K562 (cell line): ENCODE measurements around the gene KNL1. TPM values are rescaled to one million over a fixed set of nuclear protein-coding genes. Genes with fewer than 3 reads are reported as not detected.
A peak's percentile ranks its signal among the peaks of the same experiment; 100 is the strongest.

Source experiments
- ARID3A ChIP-seq: IDR thresholded peaks from 2 replicates; pipeline ENCODE4 v1.6.1; 2012; ENCODE audit warnings: low read depth, low read length, improper control_type of control experiment, borderline replicate concordance
- ATF1 ChIP-seq, 2 experiments: fragments of 450-650 bp in 1 of 2; IDR thresholded peaks; 2 replicates each; pipeline ENCODE4 v1.6.1; 2016; ENCODE audit warnings: missing compliant biosample characterization in 1 of 2, missing genetic modification characterization in 1 of 2
- BRCA1 ChIP-seq, 2 experiments: fragments of 450-650 bp in 1 of 2; sonication (generic) in 1 of 2; formaldehyde crosslinking in 1 of 2; IDR thresholded peaks; 2 replicates each; pipeline versions ENCODE4 v1.5.0 to v1.6.1; 2017 to 2020; ENCODE audit warnings: mild to moderate bottlenecking in 1 of 2, missing genetic modification reagents in 1 of 2
- BRD4 ChIP-seq: fragments of 200-600 bp; sonication (generic); IDR thresholded peaks from 2 replicates; pipeline ENCODE4 v1.6.1; 2017; ENCODE audit warnings: inconsistent platforms
- BRD9 ChIP-seq: fragments of 450-650 bp; IDR thresholded peaks from 2 replicates; pipeline ENCODE4 v1.6.1; 2018; ENCODE audit warnings: low read depth; ENCODE audit not compliant: partially characterized antibody
- CAMTA2 ChIP-seq: fragments of 250-450 bp; sonication (Bioruptor Pico); conservative IDR thresholded peaks from 2 replicates; pipeline ENCODE4 v1.5.1; 2022
- CREB5 ChIP-seq: fragments of 250-450 bp; sonication (Bioruptor Pico); IDR thresholded peaks from 2 replicates; pipeline ENCODE4 v1.5.0; 2020; ENCODE audit warnings: mild to moderate bottlenecking
- DNMT1 ChIP-seq: fragments of 450-650 bp; IDR thresholded peaks from 2 replicates; pipeline ENCODE4 v1.6.1; 2016; ENCODE audit warnings: antibody characterized with exemption, mild to moderate bottlenecking
- GATA2 ChIP-seq: sonication (generic); formaldehyde crosslinking; IDR thresholded peaks from 2 replicates; pipeline ENCODE4 v1.4.0; 2020; ENCODE audit warnings: mild to moderate bottlenecking, missing genetic modification reagents
- GTF2E2 ChIP-seq: fragments of 200-800 bp; sonication (Bioruptor generic); IDR thresholded peaks from 2 replicates; pipeline ENCODE4 v1.6.1; 2016; ENCODE audit warnings: missing genetic modification characterization, missing compliant biosample characterization
- HDAC8 ChIP-seq: fragments of 450-650 bp; IDR thresholded peaks from 2 replicates; pipeline ENCODE4 v1.6.1; 2016; ENCODE audit warnings: mild to moderate bottlenecking, missing genetic modification characterization, moderate library complexity, missing compliant biosample characterization
- L3MBTL2 ChIP-seq: fragments of 450-650 bp; IDR thresholded peaks from 2 replicates; pipeline ENCODE4 v1.6.1; 2016; ENCODE audit warnings: mild to moderate bottlenecking, moderate library complexity
- MCM3 ChIP-seq: fragments of 450-650 bp; IDR thresholded peaks from 2 replicates; pipeline ENCODE4 v1.6.1; 2016
- MXI1 ChIP-seq: IDR thresholded peaks from 2 replicates; pipeline ENCODE4 v1.6.1; 2011; ENCODE audit warnings: low read depth, mild to moderate bottlenecking, improper control_type of control experiment, low read length
- MYC ChIP-seq, 2 experiments: fragments of 250-450 bp in 1 of 2; sonication (Bioruptor Pico) in 1 of 2; IDR thresholded peaks; 2 replicates each; pipeline versions ENCODE4 v1.5.1 to v1.6.1; 2012 to 2021; ENCODE audit warnings: low read depth in 2 of 2, borderline replicate concordance in 1 of 2, improper control_type of control experiment in 1 of 2, low read length in 1 of 2, mild to moderate bottlenecking in 1 of 2, moderate library complexity in 1 of 2
- NCOA1 ChIP-seq: fragments of 450-650 bp; IDR thresholded peaks from 2 replicates; pipeline ENCODE4 v1.6.1; 2016; ENCODE audit warnings: low read depth
- NR1H2 ChIP-seq: sonication (generic); formaldehyde crosslinking; IDR thresholded peaks from 2 replicates; pipeline ENCODE4 v1.4.0; 2020; ENCODE audit warnings: mild to moderate bottlenecking, missing genetic modification reagents
- SIRT6 ChIP-seq: IDR thresholded peaks from one replicate; pipeline ENCODE4 v1.6.1; 2012; ENCODE audit warnings: low read depth, mild to moderate bottlenecking, control low read depth, inconsistent platforms, low read length, moderate library complexity
- TSC22D4 ChIP-seq: fragments of 450-650 bp; IDR thresholded peaks from 2 replicates; pipeline ENCODE4 v1.6.1; 2016; ENCODE audit warnings: missing genetic modification characterization, missing biosample characterization, control low read depth
- ZHX1 ChIP-seq: fragments of 150-350 bp; conservative IDR thresholded peaks from 2 replicates; pipeline ENCODE4 v1.6.1; 2014; ENCODE audit warnings: low read length
- ZKSCAN8 ChIP-seq: fragments of 200-800 bp; sonication (Bioruptor generic); IDR thresholded peaks from 2 replicates; pipeline ENCODE4 v1.6.1; 2016; ENCODE audit warnings: missing genetic modification characterization, missing compliant biosample characterization
- ZNF354B ChIP-seq: fragments of 250-450 bp; sonication (Bioruptor Pico); IDR thresholded peaks from 2 replicates; pipeline ENCODE4 v1.4.0; 2020
- polyA plus RNA-seq, 8 experiments: library from polyadenylated mRNA; depleted of rRNA in 4 of 8; stranded (reverse) in 5 of 8; unstranded in 3 of 8; fragments of >200 nt; fragmentation: Nextera tagmentation in 2 of 8; fragmentation: Illumina TruSeq in 1 of 8; extraction: Ambion mirVana in 2 of 8; extraction: Trizol in 1 of 8; gene quantifications; 2 replicates each; pipeline versions ENCODE4 v1.2.1 to v1.2.3, GENCODE V29; 2011 to 2014; ENCODE audit warnings: inconsistent platforms in 1 of 8, missing spikeins in 1 of 8
- total RNA-seq, 7 experiments: library from RNA; depleted of rRNA in 6 of 7; stranded (reverse); fragments of >200 nt in 6 of 7; fragmentation: Illumina TruSeq in 2 of 7; extraction: Trizol in 2 of 7; gene quantifications; 2 replicates each; pipeline versions ENCODE4 v1.2.1 to v1.2.3, GENCODE V29; 2011 to 2021; ENCODE audit warnings: low replicate concordance in 1 of 7
- TF ChIP-seq, protein P1 (sequence below): fragments of 450-650 bp; formaldehyde crosslinking; IDR thresholded peaks from 2 replicates; pipeline ENCODE4 v1.4.0; 2022; ENCODE audit warnings: mild to moderate bottlenecking, moderate library complexity

The KNL1 gene
- total and polyA plus RNA-seq, 9 of the 15 experiments (the other 6 are each of a cell fraction or from before 2014, with no cell fraction given): 14.5 to 65.4 (median 34.6) TPM

DNA sequence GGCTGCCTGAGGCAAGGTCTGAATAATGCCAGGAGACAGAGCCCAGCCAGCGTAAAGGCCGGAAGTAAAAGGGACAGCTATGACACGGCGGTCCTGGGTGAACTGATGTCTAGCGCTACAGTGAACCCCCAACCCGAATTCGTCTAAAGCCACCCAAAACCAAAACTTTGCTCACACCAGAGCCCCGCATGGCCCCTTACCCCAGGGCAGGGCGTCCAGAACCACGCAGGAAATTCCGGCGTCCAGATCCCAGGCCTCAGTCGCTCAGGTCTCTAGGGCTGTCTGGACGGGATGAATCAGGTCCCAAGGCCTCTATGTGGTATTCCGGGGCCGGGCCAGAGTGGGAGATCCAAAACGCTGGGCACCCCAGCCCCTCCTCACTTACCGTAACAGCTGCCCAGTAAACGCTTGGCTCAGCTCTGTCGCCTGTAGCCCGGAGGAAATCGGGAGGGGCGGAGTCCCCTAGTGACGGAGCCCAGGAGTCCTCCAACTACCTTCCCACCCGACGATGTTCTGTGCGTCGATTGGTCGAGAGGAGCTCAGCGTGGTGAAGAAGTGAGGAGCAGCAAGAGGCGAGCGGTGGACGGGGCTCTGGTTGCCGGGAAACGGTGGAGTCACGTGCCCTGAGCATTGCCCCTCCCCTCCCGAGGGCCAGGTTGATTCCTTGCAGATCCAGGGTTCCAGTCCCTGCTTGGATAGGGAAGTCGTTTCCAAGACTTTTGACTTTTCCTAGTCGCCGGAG lies 29.3 kb upstream of the KNL1 start, which contains the start of gene CCDC32 (continued):
- TF ChIP-seq ATF1 (CRISPR knock-in tag; IDR thresholded peaks at IDR 0.05): no peak
- peak; percentile 92 for TF ChIP-seq ATF1 (tag; IDR thresholded peaks at IDR 0.05)
- no peak for TF ChIP-seq HDAC8
- no peak for TF ChIP-seq NR1H2 (CRISPR knock-in tag)
- no peak for TF ChIP-seq DNMT1
- no peak for TF ChIP-seq TSC22D4 (tag)
- TF ChIP-seq BRD4: no peak
- TF ChIP-seq BRD9: no peak
- TF ChIP-seq CAMTA2 (CRISPR knock-in tag): no peak
- TF ChIP-seq ZKSCAN8 (CRISPR knock-in tag): no peak
- no peak for TF ChIP-seq SIRT6
- peak; percentile 73; the same call in 1 of the 2 replicates for TF ChIP-seq MXI1
- TF ChIP-seq, protein P1, sequence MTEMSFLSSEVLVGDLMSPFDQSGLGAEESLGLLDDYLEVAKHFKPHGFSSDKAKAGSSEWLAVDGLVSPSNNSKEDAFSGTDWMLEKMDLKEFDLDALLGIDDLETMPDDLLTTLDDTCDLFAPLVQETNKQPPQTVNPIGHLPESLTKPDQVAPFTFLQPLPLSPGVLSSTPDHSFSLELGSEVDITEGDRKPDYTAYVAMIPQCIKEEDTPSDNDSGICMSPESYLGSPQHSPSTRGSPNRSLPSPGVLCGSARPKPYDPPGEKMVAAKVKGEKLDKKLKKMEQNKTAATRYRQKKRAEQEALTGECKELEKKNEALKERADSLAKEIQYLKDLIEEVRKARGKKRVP (CRISPR knock-in tag): no peak
- no peak for TF ChIP-seq MCM3
- TF ChIP-seq CREB5: no peak
- no peak for TF ChIP-seq MYC (IDR thresholded peaks at IDR 0.05; ENCODE audit: low read depth, low read length)
- TF ChIP-seq MYC (CRISPR knock-in tag; IDR thresholded peaks at IDR 0.05; ENCODE audit: borderline replicate concordance, low read depth): peak; percentile 52; the same call in 1 of the 2 replicates
- no peak for TF ChIP-seq GATA2 (CRISPR knock-in tag)
- peak; percentile 95 for TF ChIP-seq L3MBTL2
- no peak for TF ChIP-seq BRCA1 (IDR thresholded peaks at IDR 0.05)
- no peak for TF ChIP-seq BRCA1 (CRISPR knock-in tag; IDR thresholded peaks at IDR 0.05)
- no peak for TF ChIP-seq NCOA1
- no peak for TF ChIP-seq ARID3A
- TF ChIP-seq ZHX1: no peak
- no peak for TF ChIP-seq GTF2E2
- no peak for TF ChIP-seq ZNF354B
